ENCODE data around the gene MARCKSL1.

DNA sequence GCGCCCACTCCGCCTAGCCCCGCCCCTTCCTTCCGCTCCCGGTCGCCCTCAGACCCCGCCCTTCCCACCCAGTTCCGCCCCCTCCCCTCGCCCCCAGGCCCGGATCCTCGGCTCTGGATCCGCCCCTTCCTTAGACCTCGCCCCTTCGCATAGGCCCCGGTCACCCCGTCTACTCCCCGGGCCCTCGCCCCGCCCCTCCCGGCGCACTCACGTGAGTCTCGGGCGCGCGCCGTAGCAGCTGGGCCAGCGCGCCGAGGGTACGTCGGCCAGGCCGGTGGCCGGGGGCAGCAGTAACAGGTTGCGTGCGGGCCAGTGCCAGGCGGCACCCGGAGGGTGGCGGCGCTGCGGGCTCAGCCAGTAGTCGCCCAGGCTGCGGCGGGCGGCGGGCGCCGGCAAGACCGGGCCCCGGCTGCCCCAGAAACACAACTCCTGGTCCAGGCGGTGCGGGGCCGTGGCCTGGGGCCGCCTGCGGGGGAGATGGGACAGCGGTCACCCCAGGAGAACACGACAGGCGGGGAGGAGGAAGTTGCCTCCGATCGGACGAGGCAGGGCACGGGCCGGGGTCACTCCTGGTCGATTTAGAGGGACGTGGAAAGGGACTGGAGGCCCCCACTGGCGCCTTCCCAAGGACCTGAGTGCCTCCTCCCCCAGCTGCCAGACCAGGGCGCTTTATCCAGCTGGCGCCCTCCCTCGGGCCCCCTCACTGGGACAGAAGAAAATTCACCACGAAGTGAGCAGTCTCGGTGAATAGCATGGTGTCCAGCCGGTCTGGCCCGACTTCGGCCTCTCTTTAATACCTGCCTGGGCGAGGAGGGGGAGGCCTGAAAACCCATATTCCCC lies 15.6 kb upstream of the MARCKSL1 start:
- no peak for TF ChIP-seq EZH2 (IDR thresholded peaks at IDR 0.05; ENCODE audit: borderline replicate concordance, low read depth, low read length, poor library complexity, severe bottlenecking)
- TF ChIP-seq, protein P1, sequence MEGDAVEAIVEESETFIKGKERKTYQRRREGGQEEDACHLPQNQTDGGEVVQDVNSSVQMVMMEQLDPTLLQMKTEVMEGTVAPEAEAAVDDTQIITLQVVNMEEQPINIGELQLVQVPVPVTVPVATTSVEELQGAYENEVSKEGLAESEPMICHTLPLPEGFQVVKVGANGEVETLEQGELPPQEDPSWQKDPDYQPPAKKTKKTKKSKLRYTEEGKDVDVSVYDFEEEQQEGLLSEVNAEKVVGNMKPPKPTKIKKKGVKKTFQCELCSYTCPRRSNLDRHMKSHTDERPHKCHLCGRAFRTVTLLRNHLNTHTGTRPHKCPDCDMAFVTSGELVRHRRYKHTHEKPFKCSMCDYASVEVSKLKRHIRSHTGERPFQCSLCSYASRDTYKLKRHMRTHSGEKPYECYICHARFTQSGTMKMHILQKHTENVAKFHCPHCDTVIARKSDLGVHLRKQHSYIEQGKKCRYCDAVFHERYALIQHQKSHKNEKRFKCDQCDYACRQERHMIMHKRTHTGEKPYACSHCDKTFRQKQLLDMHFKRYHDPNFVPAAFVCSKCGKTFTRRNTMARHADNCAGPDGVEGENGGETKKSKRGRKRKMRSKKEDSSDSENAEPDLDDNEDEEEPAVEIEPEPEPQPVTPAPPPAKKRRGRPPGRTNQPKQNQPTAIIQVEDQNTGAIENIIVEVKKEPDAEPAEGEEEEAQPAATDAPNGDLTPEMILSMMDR (conservative IDR thresholded peaks at IDR 0.05; ENCODE audit: low read depth, low read length): no peak
